Trophoblast cell (in vitro differentiated cells and primary cell): ENCODE measurements around the gene DPYD.

Experiments used
- DNase-seq, 2 donors: peaks; one replicate each; pipeline ENCODE4 v3.0.0-alpha.2; 2016
- H2AFZ ChIP-seq: 2 replicates; pipeline ENCODE4 v1.6.1; 2013; ENCODE audit warnings: low read length, moderate library complexity, mild to moderate bottlenecking; ENCODE audit not compliant: insufficient read depth, poor library complexity
- H2AK5ac ChIP-seq: 2 replicates; pipeline ENCODE4 v1.6.1; 2013; ENCODE audit warnings: mild to moderate bottlenecking, low read length
- H2BK120ac ChIP-seq: 2 replicates; pipeline ENCODE4 v1.6.1; 2013; ENCODE audit warnings: low read length, mild to moderate bottlenecking, moderate library complexity; ENCODE audit not compliant: insufficient read depth, poor library complexity
- H2BK12ac ChIP-seq: 2 replicates; pipeline ENCODE4 v1.6.1; 2013; ENCODE audit warnings: mild to moderate bottlenecking, low read length, moderate library complexity
- H2BK5ac ChIP-seq: 2 replicates; pipeline ENCODE4 v1.6.1; 2013; ENCODE audit warnings: low read length, low read depth, moderate library complexity, mild to moderate bottlenecking; ENCODE audit not compliant: poor library complexity
- H3K14ac ChIP-seq: 2 replicates; pipeline ENCODE4 v1.6.1; 2013; ENCODE audit warnings: mild to moderate bottlenecking, low read length
- H3K18ac ChIP-seq: 2 replicates; pipeline ENCODE4 v1.6.1; 2013; ENCODE audit warnings: mild to moderate bottlenecking, low read length
- H3K23ac ChIP-seq: 2 replicates; pipeline ENCODE4 v1.6.1; 2013; ENCODE audit warnings: low read length
- H3K27ac ChIP-seq: 2 replicates; pipeline ENCODE4 v1.5.1; 2013; ENCODE audit warnings: low read depth, mild to moderate bottlenecking, inconsistent platforms, low read length, moderate library complexity
- H3K27me3 ChIP-seq: 2 replicates; pipeline ENCODE4 v1.6.1; 2013; ENCODE audit warnings: inconsistent platforms, mild to moderate bottlenecking, low read length, moderate library complexity; ENCODE audit not compliant: insufficient read depth
- H3K36me3 ChIP-seq, 2 experiments: 1 replicate in 1 of 2; 2 replicates in 1 of 2; pipeline ENCODE4 v1.6.1; 2013; ENCODE audit warnings: low read length in 2 of 2, mild to moderate bottlenecking in 2 of 2, moderate library complexity in 1 of 2; ENCODE audit not compliant: insufficient read depth in 2 of 2, control insufficient read depth in 1 of 2
- H3K4ac ChIP-seq: 2 replicates; pipeline ENCODE4 v1.6.1; 2013; ENCODE audit warnings: low read depth, mild to moderate bottlenecking, low read length, moderate library complexity
- H3K4me1 ChIP-seq, 2 experiments: 1 replicate in 1 of 2; 2 replicates in 1 of 2; pipeline ENCODE4 v1.6.1; 2013; ENCODE audit warnings: low read length in 2 of 2, mild to moderate bottlenecking in 2 of 2, moderate library complexity in 1 of 2; ENCODE audit not compliant: insufficient read depth in 2 of 2, control insufficient read depth in 1 of 2
- H3K4me2 ChIP-seq: 2 replicates; pipeline ENCODE4 v1.6.1; 2013; ENCODE audit warnings: inconsistent platforms, mild to moderate bottlenecking, low read length, moderate library complexity
- H3K4me3 ChIP-seq: 2 replicates; pipeline ENCODE4 v1.5.1; 2013; ENCODE audit warnings: mild to moderate bottlenecking, low read depth, low read length, inconsistent platforms
- H3K79me1 ChIP-seq: one replicate; pipeline ENCODE4 v1.6.1; 2013; ENCODE audit warnings: low read length
- H3K79me2 ChIP-seq: 2 replicates; pipeline ENCODE4 v1.6.1; 2013; ENCODE audit warnings: low read length, mild to moderate bottlenecking; ENCODE audit not compliant: control insufficient read depth, insufficient read depth, poor library complexity
- H3K9ac ChIP-seq: 2 replicates; pipeline ENCODE4 v1.6.1; 2013; ENCODE audit warnings: mild to moderate bottlenecking, low read length
- H3K9me3 ChIP-seq: 2 replicates; pipeline ENCODE4 v1.6.1; 2013; ENCODE audit warnings: low read depth, mild to moderate bottlenecking, control low read depth, inconsistent platforms, low read length; ENCODE audit not compliant: insufficient read depth
- H4K12ac ChIP-seq: 2 replicates; pipeline ENCODE4 v1.6.1; 2013; ENCODE audit warnings: low read depth, mild to moderate bottlenecking, low read length, moderate library complexity
- H4K8ac ChIP-seq: 2 replicates; pipeline ENCODE4 v1.6.1; 2013; ENCODE audit warnings: low read depth, mild to moderate bottlenecking, low read length, moderate library complexity
- H4K91ac ChIP-seq: one replicate; pipeline ENCODE4 v1.6.1; 2013; ENCODE audit warnings: low read depth, mild to moderate bottlenecking, low read length, moderate library complexity
- WGBS: extraction: QIAGEN DNeasy Blood & Tissue Kit; methylation state at CpG from one replicate; pipeline ENCODE4 v1.1.7; 2013; ENCODE audit warnings: missing lambda C conversion rate; ENCODE audit not compliant: insufficient read length, insufficient coverage; ENCODE audit errors: extremely low coverage; 5-methylcytosine and 5-hydroxymethylcytosine counted together

Gene DPYD

DNA sequence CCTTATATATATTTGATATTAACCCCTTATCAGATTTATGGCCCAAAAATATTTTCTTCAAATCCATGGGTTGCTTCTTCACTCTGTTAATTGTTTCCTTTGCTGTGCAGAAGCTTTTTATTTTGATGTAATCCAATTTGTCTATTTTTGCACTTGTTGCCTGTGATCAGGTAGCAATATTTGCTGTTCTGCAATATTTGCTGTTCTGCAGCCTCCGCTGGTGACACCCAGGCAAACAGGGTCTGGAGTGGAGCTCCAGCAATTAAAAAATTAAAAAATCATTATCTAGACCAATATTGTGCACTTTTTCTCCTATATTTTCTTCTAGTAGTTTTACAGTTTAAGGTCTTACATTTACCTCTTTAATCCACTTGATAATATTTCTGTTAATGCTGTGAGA, 564.5 kb downstream of the DPYD start:
- H2AK5ac ChIP-seq, result no peak overlapping the region
- H3K27ac ChIP-seq, result no peak overlapping the region
- no peak overlapping the region for H2BK5ac ChIP-seq
- no peaks in the 10 kb centered on the region for H3K4me1 ChIP-seq
- no peak overlapping the region for H3K4ac ChIP-seq
- H4K12ac ChIP-seq, result no peak overlapping the region
- H3K79me2 ChIP-seq, result no peaks in the 10 kb centered on the region
- H2BK12ac ChIP-seq, result no peak overlapping the region
- no peak for DNase-seq
- no peak overlapping the region for H3K23ac ChIP-seq
- H3K79me1 ChIP-seq, result no peaks in the 10 kb centered on the region
- H3K36me3 ChIP-seq, result no peaks in the 10 kb centered on the region
- no CpG with 5 or more reads among the region's 1 CpG for WGBS
- H2AFZ ChIP-seq, result no peak overlapping the region
- H4K8ac ChIP-seq, result no peak overlapping the region
- H4K91ac ChIP-seq, result no peak overlapping the region
- H3K4me3 ChIP-seq, result no peak overlapping the region
- no peak overlapping the region for H3K18ac ChIP-seq
- no peaks in the 10 kb centered on the region for H3K27me3 ChIP-seq
- no peak overlapping the region for H3K9ac ChIP-seq
- H2BK120ac ChIP-seq, result no peak overlapping the region
- no peak overlapping the region for H3K4me2 ChIP-seq
- H3K9me3 ChIP-seq, result no peaks in the 10 kb centered on the region
- H3K14ac ChIP-seq, result no peak overlapping the region

DNA sequence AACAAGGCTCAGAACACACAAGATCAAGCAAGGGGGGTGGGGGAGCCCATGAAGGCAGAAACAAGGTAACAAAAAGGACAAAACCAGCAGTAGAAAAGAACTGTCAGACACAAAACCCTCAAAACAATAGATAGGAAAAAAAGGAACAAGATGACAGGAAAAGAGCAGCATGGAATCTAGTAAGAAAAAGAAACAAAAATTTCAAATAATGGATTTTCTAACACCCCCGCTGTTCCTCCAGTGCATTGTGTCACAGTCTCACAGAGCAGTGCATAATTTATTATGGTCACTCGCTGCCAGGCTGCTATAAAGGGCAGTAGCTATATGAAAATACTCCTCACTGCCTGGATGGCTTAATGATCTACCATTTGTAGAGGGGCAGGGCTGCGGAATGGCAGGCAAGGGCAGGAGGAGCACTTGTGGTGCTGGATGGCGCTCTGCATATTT, 567.9 kb downstream of the DPYD start:
- H2AK5ac ChIP-seq, result no peak overlapping the region
- no peaks in the 10 kb centered on the region for H3K36me3 ChIP-seq
- H3K4me1 ChIP-seq, result no peaks in the 10 kb centered on the region
- no peak overlapping the region for H4K8ac ChIP-seq
- H2BK12ac ChIP-seq, result no peak overlapping the region
- no peak overlapping the region for H3K4me3 ChIP-seq
- H4K12ac ChIP-seq, result no peak overlapping the region
- H3K9ac ChIP-seq, result no peak overlapping the region
- H4K91ac ChIP-seq, result no peak overlapping the region
- DNase-seq, result no peak
- H3K4ac ChIP-seq, result no peak overlapping the region
- no peaks in the 10 kb centered on the region for H3K79me2 ChIP-seq
- no peaks in the 10 kb centered on the region for H3K79me1 ChIP-seq
- no peak overlapping the region for H3K4me2 ChIP-seq
- no CpG with 5 or more reads among the region's 4 CpGs for WGBS
- H3K14ac ChIP-seq, result no peak overlapping the region
- no peak overlapping the region for H3K27ac ChIP-seq
- H2BK120ac ChIP-seq, result no peak overlapping the region
- no peaks in the 10 kb centered on the region for H3K9me3 ChIP-seq
- H3K23ac ChIP-seq, result no peak overlapping the region
- no peak overlapping the region for H3K18ac ChIP-seq
- no peak overlapping the region for H2BK5ac ChIP-seq
- no peaks in the 10 kb centered on the region for H3K27me3 ChIP-seq
- no peak overlapping the region for H2AFZ ChIP-seq

DNA sequence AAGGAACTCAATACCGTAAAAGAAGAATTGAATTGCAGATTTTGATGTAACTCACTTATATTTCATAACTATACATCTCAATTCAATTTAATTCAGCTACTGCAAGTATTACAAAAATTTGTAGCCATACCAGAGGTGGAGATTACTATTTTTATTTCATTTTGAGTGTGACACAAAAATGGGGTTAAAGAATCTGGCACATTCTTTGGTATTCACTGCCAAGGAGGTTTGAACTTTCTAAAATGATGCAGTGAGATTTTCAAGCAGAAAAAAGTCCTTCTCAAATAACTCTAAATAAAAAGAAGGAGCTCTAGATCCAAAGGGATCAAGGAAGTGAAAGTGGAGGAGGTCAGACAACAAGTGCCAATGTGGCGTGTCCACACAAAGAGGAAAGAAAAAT, 569.0 kb downstream of the DPYD start:
- H3K9ac ChIP-seq, result no peak overlapping the region
- no peak overlapping the region for H3K23ac ChIP-seq
- H3K14ac ChIP-seq, result no peak overlapping the region
- no peak overlapping the region for H3K18ac ChIP-seq
- no peak overlapping the region for H3K4ac ChIP-seq
- no peak overlapping the region for H3K27ac ChIP-seq
- H3K4me3 ChIP-seq, result no peak overlapping the region
- no peak overlapping the region for H2AK5ac ChIP-seq
- H2AFZ ChIP-seq, result no peak overlapping the region
- no peak overlapping the region for H3K4me2 ChIP-seq
- no peaks in the 10 kb centered on the region for H3K27me3 ChIP-seq
- H4K8ac ChIP-seq, result no peak overlapping the region
- H3K4me1 ChIP-seq, result no peaks in the 10 kb centered on the region
- no peak overlapping the region for H2BK120ac ChIP-seq
- H2BK12ac ChIP-seq, result no peak overlapping the region
- DNase-seq, result no peak
- H3K36me3 ChIP-seq, result no peaks in the 10 kb centered on the region
- H3K9me3 ChIP-seq, result no peaks in the 10 kb centered on the region
- no peaks in the 10 kb centered on the region for H3K79me2 ChIP-seq
- no peaks in the 10 kb centered on the region for H3K79me1 ChIP-seq
- H2BK5ac ChIP-seq, result no peak overlapping the region
- no peak overlapping the region for H4K12ac ChIP-seq
- H4K91ac ChIP-seq, result no peak overlapping the region
- WGBS, result no CpG with 5 or more reads among the region's 2 CpGs

DNA sequence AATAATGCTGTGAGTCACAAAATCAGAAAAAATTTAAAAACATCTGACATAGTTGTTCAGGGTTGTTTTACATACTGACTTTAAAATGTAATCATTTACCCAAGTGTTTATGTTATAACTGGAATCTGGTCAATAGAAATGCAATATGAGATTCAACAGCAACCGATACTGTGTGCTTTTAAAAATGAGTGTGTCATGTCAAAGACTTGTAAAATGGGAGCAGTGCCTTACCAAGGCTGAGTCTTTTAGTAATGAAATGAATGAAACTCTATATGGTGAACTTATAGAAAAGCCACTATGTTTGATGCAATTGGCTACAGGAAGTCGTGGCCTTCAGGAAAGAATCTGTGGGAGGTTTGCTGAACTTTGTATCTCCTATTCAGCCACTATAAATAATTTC, 570.2 kb downstream of the DPYD start:
- no peaks in the 10 kb centered on the region for H3K79me1 ChIP-seq
- no peaks in the 10 kb centered on the region for H3K36me3 ChIP-seq
- H3K4me3 ChIP-seq, result no peak overlapping the region
- no peaks in the 10 kb centered on the region for H3K9me3 ChIP-seq
- H3K79me2 ChIP-seq, result no peaks in the 10 kb centered on the region
- no peaks in the 10 kb centered on the region for H3K27me3 ChIP-seq
- no peak overlapping the region for H2BK12ac ChIP-seq
- no peak overlapping the region for H3K27ac ChIP-seq
- H3K14ac ChIP-seq, result no peak overlapping the region
- no peak overlapping the region for H2BK120ac ChIP-seq
- no peak overlapping the region for H2AK5ac ChIP-seq
- H3K4me1 ChIP-seq, result no peaks in the 10 kb centered on the region
- no peak overlapping the region for H4K91ac ChIP-seq
- H4K8ac ChIP-seq, result no peak overlapping the region
- no peak overlapping the region for H3K23ac ChIP-seq
- no peak overlapping the region for H2AFZ ChIP-seq
- no peak overlapping the region for H3K9ac ChIP-seq
- WGBS, result no CpG with 5 or more reads among the region's 2 CpGs
- no peak for DNase-seq
- no peak overlapping the region for H3K4ac ChIP-seq
- H2BK5ac ChIP-seq, result no peak overlapping the region
- no peak overlapping the region for H3K4me2 ChIP-seq
- no peak overlapping the region for H4K12ac ChIP-seq
- no peak overlapping the region for H3K18ac ChIP-seq
